Measurements from ENCODE around the gene TFB2M. TPM values are rescaled to one million over a fixed set of nuclear protein-coding genes. Genes with fewer than 3 reads are reported as not detected.

The TFB2M gene
- total RNA-seq, 1 donor from 2014 or later, result 12.9 TPM

DNA sequence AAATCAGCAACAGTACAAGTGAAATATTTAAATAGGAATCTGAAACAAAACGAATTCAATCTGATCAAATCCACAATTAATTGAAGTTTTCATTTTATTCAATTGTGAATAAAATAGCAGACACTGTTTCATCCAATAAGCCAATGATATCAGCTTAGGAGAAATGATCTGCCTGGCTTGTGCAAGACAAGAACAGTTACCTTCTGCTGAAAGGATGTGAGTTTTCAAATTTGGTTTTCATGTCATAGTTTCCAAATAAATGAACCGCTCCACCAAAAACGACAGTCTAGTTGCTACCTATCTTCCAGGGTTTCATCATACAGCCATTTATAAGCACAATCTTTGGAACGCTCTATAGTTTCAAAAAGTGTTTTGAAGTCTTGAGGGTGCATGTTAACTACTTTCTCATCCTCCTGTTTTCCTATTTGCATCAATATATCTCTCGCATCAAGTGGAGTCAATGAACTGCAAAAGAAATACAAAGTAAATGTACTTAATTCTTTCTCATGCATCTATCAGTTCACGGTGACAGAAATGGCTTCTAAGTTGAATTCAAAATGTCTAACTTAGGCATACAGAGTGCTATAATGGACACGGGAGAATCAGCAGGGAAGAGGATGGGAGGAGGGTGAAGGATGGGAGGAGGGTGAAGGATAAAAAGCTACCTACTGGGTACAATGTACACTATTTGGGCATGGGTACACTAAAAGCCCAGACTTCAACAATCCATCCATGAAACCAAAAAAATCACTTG is 25.1 kb downstream of the TFB2M start:
- DNase-seq (ENCODE audit: extremely low spot score, unreplicated experiment), result no peak
- H3K9me3 Mint-ChIP-seq, result no peaks in the 10 kb centered on the region
- no peak overlapping the region for H3K27ac Mint-ChIP-seq
- peaks cover 17% of the 10 kb centered on the region for H3K36me3 Mint-ChIP-seq
- no peak for TF ChIP-seq CTCF (conservative IDR thresholded peaks at IDR 0.05)
- no peaks in the 10 kb centered on the region for H3K4me1 Mint-ChIP-seq (ENCODE audit: unreplicated experiment)
- no peak overlapping the region for H3K4me3 Mint-ChIP-seq
- H3K27me3 Mint-ChIP-seq, result no peaks in the 10 kb centered on the region

DNA sequence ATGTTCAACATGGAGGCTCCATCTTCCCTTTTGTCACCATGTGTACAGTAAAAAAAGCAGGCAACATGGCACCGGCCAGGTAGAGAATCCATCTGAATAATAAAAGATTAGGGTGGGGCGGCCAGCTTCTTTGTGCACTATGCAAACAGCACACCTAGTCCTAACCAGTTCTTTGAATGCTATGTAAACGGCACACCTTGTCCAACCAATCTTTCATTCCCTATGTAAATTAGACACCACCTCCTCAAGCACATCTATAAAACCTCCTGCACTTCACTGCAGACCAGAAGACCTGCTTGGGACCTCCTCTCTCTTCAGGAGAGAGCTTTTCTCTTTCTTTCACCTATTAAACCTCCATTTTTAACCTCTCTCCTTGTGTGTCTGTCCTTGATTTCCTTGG is 28.2 kb downstream of the TFB2M start:
- Mint-ChIP-seq H3K4me1 (ENCODE audit: unreplicated experiment) (no peaks in the 10 kb centered on the region), H3K27ac (no peak overlapping the region), H3K9me3 (no peaks in the 10 kb centered on the region), H3K4me3 (no peak overlapping the region), H3K27me3 (no peaks in the 10 kb centered on the region), H3K36me3 (peaks cover 10% of the 10 kb centered on the region)
- peak; percentile 44 for DNase-seq (ENCODE audit: extremely low spot score, unreplicated experiment)
- no peak for TF ChIP-seq CTCF (conservative IDR thresholded peaks at IDR 0.05)

- H3K4me1 Mint-ChIP-seq (ENCODE audit: unreplicated experiment), result no peaks in the 10 kb centered on the region
- no peak overlapping the region for H3K27ac Mint-ChIP-seq
- peaks cover 10% of the 10 kb centered on the region for H3K36me3 Mint-ChIP-seq
- peak; percentile 24 for DNase-seq (ENCODE audit: extremely low spot score, unreplicated experiment)
- no peaks in the 10 kb centered on the region for H3K9me3 Mint-ChIP-seq
- H3K4me3 Mint-ChIP-seq, result no peak overlapping the region
- no peaks in the 10 kb centered on the region for H3K27me3 Mint-ChIP-seq
- no peak for TF ChIP-seq CTCF (conservative IDR thresholded peaks at IDR 0.05)
These were observed 28.6 kb downstream of the TFB2M start for GRCh38 chr1:246537441-246537840.

- Mint-ChIP-seq H3K27me3 (no peaks in the 10 kb centered on the region), H3K4me1 (ENCODE audit: unreplicated experiment) (no peaks in the 10 kb centered on the region), H3K9me3 (no peaks in the 10 kb centered on the region), H3K27ac (no peak overlapping the region), H3K36me3 (peaks cover 7% of the 10 kb centered on the region), H3K4me3 (no peak overlapping the region)
- TF ChIP-seq CTCF (conservative IDR thresholded peaks at IDR 0.05), result no peak
- DNase-seq (ENCODE audit: extremely low spot score, unreplicated experiment), result no peak
These were observed 31.9 kb downstream of the TFB2M start for GRCh38 chr1:246534114-246534513.

DNA sequence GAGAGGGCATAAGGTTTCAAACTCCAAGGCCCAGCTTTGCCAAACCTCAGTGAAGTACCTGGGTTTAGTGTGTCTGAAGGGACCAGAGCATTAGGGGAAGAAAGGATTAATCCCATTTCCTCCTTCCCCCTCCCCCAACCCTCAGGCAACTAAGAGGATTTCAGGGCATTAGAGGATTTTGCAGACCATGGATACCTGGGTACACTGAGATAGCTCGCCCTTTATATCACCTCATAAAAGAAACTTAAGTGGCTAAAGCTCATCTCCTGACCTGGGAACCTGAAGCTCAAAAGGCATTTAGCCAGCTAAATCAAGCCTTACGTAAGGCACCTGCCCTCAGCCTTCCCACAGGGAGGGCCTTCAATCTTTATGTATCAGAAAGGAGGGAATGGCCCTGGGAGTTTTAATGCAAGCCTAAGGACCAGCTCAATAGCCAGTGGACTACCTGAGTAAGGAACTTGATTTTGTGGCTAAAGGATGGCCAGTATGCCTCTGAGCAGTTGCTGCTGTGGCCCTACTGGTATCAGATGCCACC is 32.6 kb downstream of the TFB2M start:
- H3K27me3 Mint-ChIP-seq, result peaks cover 2% of the 10 kb centered on the region
- no peak overlapping the region for H3K4me3 Mint-ChIP-seq
- no peak for TF ChIP-seq CTCF (conservative IDR thresholded peaks at IDR 0.05)
- DNase-seq (ENCODE audit: extremely low spot score, unreplicated experiment), result no peak
- H3K27ac Mint-ChIP-seq, result no peak overlapping the region
- peaks cover under 1% of the 10 kb centered on the region for H3K36me3 Mint-ChIP-seq
- no peaks in the 10 kb centered on the region for H3K9me3 Mint-ChIP-seq
- no peaks in the 10 kb centered on the region for H3K4me1 Mint-ChIP-seq (ENCODE audit: unreplicated experiment)

Measured in type B pancreatic cell (in vitro differentiated cells).